ENCODE data around the gene B4GALNT3.

- TF ChIP-seq CTCF (IDR thresholded peaks at IDR 0.05; ENCODE audit: low read length) (no peak), EZH2 (IDR thresholded peaks at IDR 0.05; ENCODE audit: borderline replicate concordance, low read length) (no peak)
Observed at GRCh38 chr12:563250-563781, 103.6 kb downstream of the B4GALNT3 start.

Data from OCI-LY1 (cell line).